ENCODE results near the gene ZNF763.
A peak's percentile ranks its signal among the peaks of the same experiment; 100 is the strongest.
"Not testable (repeated sequence)": the region's sequence is repeated elsewhere in the genome, so short reads cannot be mapped to it uniquely, and the experiment has no call there.

Gene ZNF763

GRCh38 chr19:11989112-11989456 is 24.2 kb downstream of the ZNF763 start:
- peak overlapping the region; percentile 98 for H3K27ac Mint-ChIP-seq
- no peak for DNase-seq
- H3K9me3 Mint-ChIP-seq, result peaks cover 5% of the 10 kb centered on the region
- H3K4me3 Mint-ChIP-seq, result peak overlapping the region; percentile 97
- peaks cover 49% of the 10 kb centered on the region for H3K36me3 Mint-ChIP-seq (ENCODE audit: low read depth)
- H3K27me3 Mint-ChIP-seq, result no peaks in the 10 kb centered on the region
- peaks cover 42% of the 10 kb centered on the region for H3K4me1 Mint-ChIP-seq (ENCODE audit: low read depth)

- not testable (repeated sequence) for DNase-seq, H3K4me3 Mint-ChIP-seq, H3K27ac Mint-ChIP-seq, H3K9me3 Mint-ChIP-seq, H3K27me3 Mint-ChIP-seq
- H3K36me3 Mint-ChIP-seq (ENCODE audit: low read depth), result peaks cover 64% of the 10 kb centered on the region
- peaks cover 51% of the 10 kb centered on the region for H3K4me1 Mint-ChIP-seq (ENCODE audit: low read depth)
Observed at GRCh38 chr19:11991921-11992320, 27.1 kb downstream of the ZNF763 start.

GRCh38 chr19:11995174-11995573 is 30.3 kb downstream of the ZNF763 start:
- H3K4me3 Mint-ChIP-seq, result no peak overlapping the region
- H3K27me3 Mint-ChIP-seq, result no peaks in the 10 kb centered on the region
- peaks cover 3% of the 10 kb centered on the region for H3K9me3 Mint-ChIP-seq
- H3K4me1 Mint-ChIP-seq (ENCODE audit: low read depth), result peaks cover 49% of the 10 kb centered on the region
- DNase-seq, result no peak
- H3K27ac Mint-ChIP-seq, result no peak overlapping the region
- H3K36me3 Mint-ChIP-seq (ENCODE audit: low read depth), result peaks cover 69% of the 10 kb centered on the region

- DNase-seq, result no peak
- Mint-ChIP-seq H3K4me1 (ENCODE audit: low read depth) (peaks cover 28% of the 10 kb centered on the region), H3K4me3 (peak overlapping the region; percentile 10), H3K27ac (peak overlapping the region; percentile 84), H3K27me3 (no peaks in the 10 kb centered on the region), H3K9me3 (peaks cover 3% of the 10 kb centered on the region), H3K36me3 (ENCODE audit: low read depth) (peaks cover 75% of the 10 kb centered on the region)
Observed at GRCh38 chr19:12000152-12000981, 35.5 kb downstream of the ZNF763 start.

- peaks cover 92% of the 10 kb centered on the region for H3K36me3 Mint-ChIP-seq (ENCODE audit: low read depth)
- H3K4me1 Mint-ChIP-seq (ENCODE audit: low read depth), result no peaks in the 10 kb centered on the region
- H3K4me3 Mint-ChIP-seq, result no peak overlapping the region
- DNase-seq, result no peak
- no peaks in the 10 kb centered on the region for H3K27me3 Mint-ChIP-seq
- no peak overlapping the region for H3K27ac Mint-ChIP-seq
- H3K9me3 Mint-ChIP-seq, result peaks cover 51% of the 10 kb centered on the region
Observed at GRCh38 chr19:12015015-12015752, 50.3 kb downstream of the ZNF763 start.

- DNase-seq, result no peak
- H3K27ac Mint-ChIP-seq, result no peak overlapping the region
- no peaks in the 10 kb centered on the region for H3K4me1 Mint-ChIP-seq (ENCODE audit: low read depth)
- no peaks in the 10 kb centered on the region for H3K27me3 Mint-ChIP-seq
- H3K36me3 Mint-ChIP-seq (ENCODE audit: low read depth), result peaks cover 90% of the 10 kb centered on the region
- H3K9me3 Mint-ChIP-seq, result peaks cover 52% of the 10 kb centered on the region
- no peak overlapping the region for H3K4me3 Mint-ChIP-seq
Observed at GRCh38 chr19:12015753-12016116, 50.9 kb downstream of the ZNF763 start.

Measured in activated T-cell treated with anti-CD3 and anti-CD28 coated beads, Interleukin-2, amount 50 U/mL, for 24 hours (primary cell).